GM19025 (cell line): Measurements from ENCODE around the gene CUL7.
"Not testable (repeated sequence)": the region's sequence is repeated elsewhere in the genome, so short reads cannot be mapped to it uniquely, and the experiment has no call there.

Experiments
- ATAC-seq: cut with Tn5 transposase; IDR thresholded peaks from one replicate; pipeline ENCODE4 v1.9.1; 2021; ENCODE audit warnings: mild to moderate bottlenecking, low read depth, moderate library complexity; ENCODE audit not compliant: unreplicated experiment

Gene CUL7

DNA sequence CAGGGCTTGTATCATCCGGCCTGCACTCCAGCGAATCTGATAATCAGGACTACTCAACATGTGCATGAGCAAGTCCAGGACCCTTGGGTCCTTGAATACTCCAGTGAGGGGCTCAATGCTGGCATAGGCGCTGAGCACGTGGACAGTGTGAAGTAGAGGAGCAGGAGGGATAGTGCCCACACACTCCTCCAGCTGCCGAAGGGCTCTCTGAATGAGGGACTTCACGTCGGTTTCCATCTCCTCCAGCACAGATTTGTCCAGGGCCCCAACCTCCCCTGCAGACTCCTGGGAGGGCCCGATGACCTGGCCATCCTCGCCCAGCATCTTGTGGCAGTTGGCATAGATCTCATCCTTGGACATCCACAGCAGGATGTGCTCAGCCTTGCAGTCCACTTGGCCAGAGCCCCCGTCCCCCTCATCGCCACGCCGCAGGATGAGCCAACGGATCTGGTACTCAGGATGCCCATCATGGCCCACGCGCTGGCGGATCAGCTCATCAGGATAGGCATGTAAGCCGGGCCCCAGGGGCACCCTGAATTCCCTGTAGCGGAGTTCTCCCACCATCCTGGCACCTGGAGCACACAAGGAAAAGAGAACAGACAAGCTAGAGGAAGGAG lies 1.3 kb downstream of the CUL7 start:
- ATAC-seq = no peak

DNA sequence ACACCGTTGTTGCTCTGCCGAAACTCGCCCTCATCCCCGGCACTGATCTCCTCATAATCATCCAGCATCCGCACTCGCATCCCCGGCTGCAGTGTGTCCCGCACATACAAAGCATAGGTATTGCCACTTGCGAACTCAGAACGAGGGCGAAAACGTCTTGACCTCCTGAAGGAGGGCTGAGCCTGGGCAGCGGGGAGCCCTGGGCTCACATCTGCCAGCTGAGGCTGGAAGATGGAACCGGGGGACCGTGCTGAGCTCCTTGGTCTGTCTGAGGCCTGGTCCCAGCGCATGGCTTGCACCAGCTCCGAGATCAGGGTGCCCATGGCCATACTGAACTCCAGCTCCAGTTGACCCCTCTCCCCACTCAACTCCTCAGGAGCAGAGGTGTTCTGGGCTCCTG lies 2.7 kb downstream of the CUL7 start:
- ATAC-seq = no peak

DNA sequence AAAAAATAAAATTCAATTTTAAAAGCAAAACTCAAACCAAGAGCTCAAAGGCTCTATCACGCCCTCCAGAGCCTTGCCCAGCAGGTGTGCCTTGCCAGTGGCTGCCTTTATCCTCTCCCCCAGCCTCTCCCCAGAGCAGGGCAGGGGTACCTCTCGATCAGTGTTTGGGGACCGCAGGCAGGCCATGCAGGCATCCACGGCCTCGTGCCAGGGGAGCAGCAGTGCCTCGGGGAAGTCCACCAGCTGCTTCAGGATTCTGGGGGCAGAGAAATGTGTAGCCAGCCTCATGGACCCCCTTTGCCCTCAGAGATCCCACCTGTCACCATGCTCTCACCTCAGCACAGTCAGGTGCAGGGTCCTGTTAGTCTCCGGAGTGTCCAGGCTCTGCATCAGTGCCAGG lies 5.7 kb downstream of the CUL7 start:
- ATAC-seq = no peak

DNA sequence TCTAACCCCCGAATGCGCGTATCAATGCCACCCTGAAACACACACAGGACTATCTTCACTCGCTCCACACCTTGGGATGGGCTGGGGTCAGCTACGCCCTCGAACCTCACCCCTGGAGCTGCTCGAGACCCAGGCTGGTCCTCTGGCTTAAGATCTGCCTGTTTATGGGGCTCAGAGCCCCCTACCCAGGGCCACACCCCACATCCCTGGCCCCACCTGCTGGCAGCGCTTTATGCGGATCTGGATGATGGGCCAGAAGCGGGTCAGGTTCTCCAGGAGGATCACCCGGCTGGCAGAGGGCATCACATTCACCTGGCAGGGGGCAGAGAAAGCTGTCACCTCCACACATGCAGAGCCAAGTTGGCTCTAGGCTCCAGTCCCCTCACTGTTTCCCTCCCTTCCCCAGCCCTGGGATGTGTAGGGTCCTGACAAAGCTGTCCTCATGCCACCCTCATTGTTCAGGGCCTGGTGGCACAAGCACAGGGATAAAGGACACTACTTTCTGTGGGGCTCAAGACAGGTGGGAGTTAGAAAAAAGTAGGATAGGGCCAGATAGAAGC lies 8.2 kb downstream of the CUL7 start:
- no peak for ATAC-seq

DNA sequence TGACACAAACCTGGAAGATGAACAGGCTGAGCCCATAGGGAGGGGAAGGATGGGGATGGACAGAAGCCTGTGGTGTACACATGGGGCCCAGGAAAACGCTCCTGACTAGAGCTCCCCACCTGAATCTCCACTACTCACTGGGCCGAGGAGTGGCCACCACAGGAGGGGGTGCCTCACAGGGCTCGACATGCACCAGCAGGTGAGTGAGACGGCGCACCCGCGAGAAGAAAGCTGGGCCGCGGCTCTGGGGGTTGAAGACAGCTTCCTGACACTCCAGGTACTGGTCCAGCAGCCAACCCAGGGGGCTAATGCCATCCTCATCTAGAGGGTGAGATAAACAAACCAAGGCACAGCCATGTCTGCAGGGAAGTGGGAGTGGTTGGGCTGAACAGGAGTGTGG lies 10.3 kb downstream of the CUL7 start:
- ATAC-seq = no peak

DNA sequence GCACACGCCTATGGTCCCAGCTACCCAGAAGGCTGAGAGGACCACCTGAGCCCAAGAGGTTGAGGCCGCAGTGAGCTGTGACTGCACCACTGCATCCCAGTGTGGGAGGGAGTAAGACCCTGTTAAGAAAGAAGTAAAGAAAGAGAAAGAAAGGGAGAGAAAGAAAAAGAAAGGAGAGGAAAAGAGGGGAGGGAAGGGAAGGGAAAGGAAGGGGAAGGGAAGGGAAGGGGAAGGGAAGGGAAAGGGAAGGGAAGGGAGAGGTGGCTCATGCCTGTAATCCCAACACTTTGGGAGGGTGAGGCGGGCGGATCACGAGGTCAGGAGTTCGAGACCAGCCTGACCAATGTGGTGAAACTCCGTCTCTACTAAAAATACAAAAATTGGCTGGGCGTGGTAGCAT lies 12.2 kb downstream of the CUL7 start:
- not testable (repeated sequence) for ATAC-seq

DNA sequence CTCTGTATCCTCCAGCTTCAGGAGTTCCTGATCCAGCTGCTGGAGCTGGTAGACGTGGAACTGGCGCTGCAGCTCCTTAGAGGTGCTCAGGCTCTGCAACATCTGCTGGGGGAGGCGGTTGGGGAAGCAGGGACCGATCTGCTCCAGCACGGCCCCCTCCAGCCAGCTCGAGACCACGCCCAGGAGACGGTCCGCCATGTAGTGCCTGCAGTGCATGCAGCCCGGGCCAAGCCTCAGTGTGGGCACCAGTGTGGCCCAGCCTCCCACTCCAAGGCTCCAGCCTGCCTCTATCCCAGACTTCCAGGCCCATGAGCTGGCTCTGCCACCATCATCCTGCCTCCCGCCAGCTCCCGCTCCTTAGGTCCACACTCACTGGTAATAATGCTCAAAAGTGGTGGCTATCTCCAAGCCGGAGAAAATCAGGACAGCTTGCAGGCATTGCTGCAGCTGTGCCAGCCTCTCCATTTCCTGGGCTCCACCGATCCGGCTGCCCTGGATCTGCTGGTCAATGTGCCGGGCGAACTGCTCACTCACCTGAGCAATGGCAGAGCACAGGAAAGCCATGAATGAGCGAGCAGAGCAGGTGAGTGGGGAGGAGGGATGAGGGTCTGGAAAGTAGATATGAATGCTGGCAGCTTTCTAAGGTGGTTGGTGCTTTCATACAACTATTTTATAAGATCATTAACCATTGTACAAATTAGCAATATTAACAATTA lies 13.0 kb downstream of the CUL7 start:
- no peak for ATAC-seq

DNA sequence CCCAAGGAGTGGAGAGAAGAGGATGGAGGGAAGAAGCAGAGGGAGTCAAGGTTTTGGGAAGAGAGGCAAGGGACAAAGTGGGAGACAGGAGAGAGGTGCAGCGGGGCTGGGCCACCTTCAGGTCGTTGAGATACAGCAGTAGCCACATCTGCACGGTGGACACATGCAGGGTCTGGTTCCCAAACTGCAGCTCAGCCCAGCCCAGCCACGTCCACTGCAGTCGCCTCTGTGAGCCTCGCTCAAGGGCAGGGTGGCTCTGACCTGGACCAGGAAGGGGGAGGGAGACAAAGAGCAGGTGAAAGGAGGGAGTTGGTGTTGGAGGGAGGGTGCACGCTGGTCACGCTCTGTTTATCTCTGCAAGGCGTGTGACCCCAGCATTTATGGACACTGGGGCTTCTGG lies 14.9 kb downstream of the CUL7 start:
- ATAC-seq = no peak

DNA sequence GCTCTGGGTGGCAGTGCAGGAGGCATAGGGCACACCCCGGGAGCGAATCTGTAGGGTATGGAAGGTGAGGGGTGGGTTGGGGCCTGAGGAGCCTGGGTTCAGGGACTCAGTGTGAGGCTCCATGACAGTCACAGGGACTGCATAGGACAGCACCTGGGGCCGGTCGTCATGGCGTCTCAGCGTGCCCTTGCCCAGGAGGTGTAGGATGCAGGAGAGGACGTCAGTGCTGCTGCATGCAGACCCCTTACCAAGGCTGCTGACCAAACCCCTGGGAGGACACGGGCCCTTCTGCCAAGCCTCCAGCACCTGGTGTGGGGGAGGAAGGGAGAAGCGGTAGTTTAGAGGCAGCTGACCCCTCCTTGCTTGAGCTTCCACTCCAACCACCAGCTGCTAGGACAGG lies 15.9 kb downstream of the CUL7 start:
- ATAC-seq = no peak

DNA sequence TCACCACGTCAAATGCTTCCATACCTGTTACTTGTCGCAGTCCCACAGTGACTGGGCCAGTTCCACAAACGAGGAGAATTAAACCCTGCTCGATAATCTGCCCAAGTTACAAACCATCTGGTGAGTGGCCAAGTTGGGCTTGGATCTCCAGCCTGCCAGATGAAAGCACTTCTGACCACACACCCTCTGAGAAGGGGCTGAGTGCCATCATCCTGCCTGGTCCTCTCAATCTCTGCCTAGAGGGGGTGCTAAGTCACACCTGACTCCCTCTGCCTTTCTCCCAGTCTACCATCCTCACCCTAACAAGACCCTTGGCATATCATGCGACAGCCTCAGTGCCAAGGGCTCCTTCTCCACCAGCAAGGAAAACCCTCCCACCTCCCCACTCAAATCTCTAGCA lies 16.5 kb downstream of the CUL7 start:
- ATAC-seq = no peak

DNA sequence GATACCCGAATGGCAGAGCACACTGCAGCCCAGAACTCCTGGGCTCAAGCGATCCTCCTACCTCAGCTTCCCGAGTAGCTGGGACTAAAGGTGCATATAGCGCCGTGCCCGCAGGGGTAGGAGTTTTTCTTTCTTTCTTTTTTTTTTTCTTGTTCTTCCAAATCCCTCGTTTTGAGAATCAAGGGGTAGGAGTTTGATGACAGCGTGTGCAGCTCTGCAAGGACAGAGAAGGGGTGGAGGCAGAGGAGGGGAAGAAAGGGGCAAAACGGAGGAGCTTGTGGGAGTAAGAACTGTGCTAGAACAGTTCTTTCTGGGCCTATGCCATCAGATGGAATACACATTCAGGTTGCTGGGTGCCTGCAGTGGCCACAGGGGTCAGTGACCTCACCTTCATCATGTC lies 16.9 kb downstream of the CUL7 start:
- ATAC-seq = no peak

DNA sequence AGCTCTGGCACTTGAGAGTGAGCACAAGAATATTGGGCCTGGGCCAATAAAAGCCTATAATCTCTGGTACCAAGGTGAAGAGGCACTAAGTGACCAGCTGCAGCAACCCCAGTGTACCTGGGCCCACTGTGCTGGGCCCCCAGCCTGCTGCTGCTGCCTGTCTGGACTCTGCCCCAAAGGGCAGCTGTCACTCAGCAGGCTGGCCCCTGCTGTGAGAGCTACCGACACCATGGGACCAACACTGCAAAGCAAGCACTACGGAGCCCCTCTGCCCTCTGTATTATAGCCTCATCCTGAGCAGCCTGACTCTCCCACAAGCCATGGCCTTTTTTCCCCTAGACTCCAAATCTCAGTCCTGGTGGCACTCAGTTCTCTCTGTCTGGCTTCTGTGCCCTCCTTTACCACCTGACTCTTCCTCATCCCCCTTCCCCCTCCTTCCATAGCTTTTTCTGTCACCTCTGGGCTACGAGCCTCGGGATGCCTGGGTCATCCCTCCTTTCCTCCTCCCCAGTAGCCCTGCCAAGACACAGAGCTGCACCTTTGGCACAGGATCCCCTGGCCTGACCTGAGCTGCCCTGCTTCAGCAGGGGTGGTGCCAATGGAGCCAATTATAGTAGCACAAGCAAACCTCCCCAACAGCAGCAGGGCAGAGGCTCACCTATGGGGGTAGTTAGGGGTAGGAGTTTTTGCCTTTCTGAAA lies 18.0 kb downstream of the CUL7 start:
- no peak for ATAC-seq

DNA sequence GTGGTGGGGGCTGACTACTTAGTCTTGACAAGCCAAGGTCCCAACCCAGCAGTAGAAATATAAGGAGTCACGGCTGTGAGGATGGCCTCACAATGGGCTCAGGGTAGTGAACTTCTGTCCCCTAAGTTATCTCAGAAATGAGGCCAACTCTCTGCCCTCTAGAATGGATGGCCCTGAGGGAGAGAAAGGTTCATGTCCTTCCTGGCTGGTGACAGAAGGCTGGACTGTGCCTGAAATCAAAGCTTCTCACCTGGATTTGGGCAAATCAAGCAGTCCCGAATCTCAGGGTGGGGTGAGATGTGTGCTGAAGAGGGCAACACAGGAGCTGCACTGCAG lies 19.5 kb downstream of the CUL7 start:
- no peak for ATAC-seq

DNA sequence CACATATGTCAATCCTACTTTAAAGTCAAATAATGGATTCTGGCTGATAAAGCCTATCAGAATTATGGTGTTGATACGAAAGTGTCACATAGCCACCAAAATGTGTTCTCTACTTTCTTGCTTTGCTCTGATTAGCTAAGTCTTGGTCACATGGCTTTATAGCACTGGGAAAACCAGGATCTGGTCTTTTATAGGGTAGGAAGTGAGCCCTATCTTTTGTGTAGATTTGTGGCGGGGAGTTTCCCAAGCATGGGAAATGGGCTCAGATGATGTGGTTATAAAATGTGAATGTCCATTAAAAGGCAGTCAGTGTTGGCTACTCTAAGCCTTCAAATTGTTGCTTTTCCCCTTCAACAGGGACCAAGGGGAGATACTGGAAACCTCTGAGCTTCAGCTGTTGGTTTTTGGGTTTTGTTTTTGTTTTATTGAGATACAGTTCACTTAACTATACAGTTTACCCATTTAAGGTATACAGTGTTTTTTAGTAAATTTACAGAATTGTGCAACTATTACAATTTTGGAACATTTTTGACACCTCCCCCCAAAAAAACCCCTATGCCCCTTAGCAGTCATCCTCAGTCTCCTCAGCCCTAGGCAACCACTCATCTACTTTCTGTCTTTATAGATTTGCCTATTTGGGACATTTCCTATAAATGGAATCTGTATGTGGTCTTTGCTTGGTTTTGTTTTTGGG lies 20.0 kb downstream of the CUL7 start:
- no peak for ATAC-seq

DNA sequence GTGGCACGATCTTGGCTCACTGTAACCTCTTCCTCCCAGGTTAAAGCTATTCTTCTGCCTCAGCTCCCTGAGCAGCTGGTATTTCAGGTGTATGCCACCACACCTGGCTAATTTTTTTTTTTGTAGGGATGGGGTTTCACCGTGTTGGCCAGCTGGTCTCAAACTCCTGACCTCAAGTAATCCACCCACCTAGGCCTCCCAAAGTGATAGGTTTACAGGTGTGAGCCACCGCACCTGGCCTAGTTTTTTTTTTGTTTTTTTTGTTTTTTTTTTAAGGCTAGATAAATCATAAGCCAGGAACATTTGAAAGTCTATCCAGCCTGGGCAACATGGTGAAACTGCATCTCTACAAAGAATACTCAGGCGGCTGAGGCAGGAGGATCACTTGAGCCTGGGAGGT lies 21.3 kb downstream of the CUL7 start:
- no peak for ATAC-seq

DNA sequence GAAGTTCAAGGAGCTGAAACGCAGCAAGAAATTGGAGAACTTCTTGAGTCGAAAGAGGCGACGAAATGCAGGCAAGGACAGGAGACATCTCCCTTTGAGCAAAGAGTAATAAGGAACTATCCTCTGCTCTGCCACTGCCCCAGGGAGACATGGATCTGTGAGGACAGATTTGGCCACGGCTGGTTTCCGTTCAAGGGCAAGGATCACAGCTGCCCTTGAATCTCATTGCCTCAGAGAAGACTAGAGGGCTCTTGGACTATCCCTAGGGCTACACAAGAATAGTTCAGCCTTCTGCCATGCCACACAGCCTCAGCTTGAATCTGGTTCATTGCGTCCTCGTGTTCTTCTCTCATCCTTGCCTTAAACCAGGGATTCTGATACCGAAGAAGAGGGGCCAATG lies 24.5 kb downstream of the CUL7 start:
- ATAC-seq = no peak

DNA sequence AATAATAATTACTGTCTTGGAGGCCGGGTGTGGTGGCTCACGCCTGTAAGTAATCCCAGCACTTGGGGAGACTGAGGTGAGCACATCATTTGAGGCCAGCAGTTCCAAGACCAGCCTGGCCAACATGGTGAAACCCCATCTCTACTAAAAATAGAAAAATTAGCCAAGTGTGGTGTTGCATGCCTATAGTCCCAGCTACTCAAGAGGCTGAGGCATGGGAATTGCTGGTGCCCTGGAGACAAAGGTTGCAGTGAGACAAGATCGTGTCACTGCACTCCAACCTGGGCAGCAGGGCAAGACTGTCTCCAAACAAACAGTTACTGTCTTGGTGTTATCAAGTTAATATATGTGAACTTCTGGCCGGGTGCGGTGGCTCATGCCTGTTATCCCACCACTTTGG lies 27.3 kb downstream of the CUL7 start:
- no peak for ATAC-seq

DNA sequence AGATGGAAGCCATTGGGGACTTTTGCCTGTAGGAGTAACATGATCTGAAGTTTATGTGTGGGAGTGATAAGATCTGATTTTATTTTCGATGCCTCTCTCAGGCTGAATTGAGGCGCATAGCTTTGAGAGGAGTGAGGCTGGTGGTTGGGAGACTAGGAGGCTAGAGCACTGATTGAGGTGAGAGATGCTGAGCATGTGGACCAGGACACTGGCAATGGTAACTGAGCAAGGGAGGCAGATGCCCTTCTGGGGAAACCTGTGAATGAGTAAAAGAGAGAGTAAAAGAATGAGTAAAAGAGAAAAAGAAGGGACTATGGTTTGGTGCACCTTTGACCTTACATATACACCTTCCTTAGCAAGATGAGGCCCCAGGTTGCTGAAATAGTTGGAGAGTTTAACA lies 29.2 kb downstream of the CUL7 start:
- no peak for ATAC-seq

DNA sequence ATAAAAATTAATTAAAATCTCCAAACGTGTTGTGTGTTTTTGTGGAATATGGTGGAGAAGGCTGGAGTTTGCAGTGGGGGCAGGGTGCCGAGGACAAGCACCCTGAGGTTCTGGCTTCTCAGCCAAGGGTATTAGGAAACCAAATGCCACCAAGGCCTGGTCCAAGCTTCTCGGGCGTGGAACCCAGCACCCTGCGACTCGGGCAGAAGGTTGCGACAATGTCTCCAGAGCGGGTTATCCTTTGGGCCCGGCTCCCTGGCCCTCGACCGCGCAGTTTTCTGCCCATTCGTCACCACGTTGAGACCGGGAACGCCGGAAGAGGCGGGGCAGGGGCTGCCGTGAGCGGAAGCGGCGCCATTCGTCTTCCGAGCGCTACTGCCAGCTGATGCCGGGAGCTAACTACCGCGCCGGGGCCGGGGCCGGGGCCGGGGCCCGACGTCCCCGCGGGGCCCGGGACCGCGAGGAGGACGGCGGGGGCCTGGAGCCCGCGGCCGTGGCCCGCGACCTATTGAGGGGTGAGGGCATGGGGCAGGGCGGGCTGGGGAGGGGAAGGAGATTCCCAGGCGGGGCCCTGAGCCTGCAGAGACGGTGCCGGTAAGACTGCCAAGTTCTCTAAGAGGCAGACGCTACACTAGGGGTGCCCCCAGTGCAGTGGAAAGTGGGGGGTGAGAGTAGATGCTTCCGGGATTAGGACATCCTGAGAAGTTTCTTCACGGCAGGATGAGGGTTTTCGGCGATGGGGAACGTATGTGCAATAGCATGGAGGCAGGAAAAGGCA lies 32.2 kb downstream of the CUL7 start, which contains the start of gene RRP36:
Gene RRP36, plus strand, starts transcription at position 354 of the 778 bp plus-strand sequence. Its CDS starts 32 bp downstream, at position 386.
- ATAC-seq = no peak

DNA sequence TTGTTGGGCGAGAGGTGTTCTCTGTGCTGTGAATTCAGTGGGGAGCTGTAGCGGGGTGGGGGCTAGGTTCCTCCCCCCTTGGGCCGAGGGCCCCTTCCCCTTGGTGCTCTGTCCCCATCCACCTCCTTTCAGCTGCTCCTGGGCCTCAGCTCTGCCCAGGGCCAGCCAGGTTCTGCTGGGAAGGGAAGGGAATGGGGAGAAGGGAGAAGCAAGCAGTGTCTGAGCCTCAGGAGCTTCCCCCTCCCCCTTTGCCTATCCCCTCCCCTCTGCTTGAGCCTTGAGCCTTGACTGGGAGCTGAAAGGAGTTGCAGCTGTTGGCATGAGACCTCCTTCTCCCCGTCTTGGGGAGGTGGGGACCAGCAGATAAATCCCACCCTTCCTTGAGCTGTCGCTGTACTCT lies 32.8 kb downstream of the CUL7 start:
- no peak for ATAC-seq
